Naive thymus-derived CD4-positive, alpha-beta T cell (primary cell): ENCODE measurements around the gene EPB41L3. TPM values are rescaled to one million over a fixed set of nuclear protein-coding genes. Genes with fewer than 3 reads are reported as not detected.
A peak's percentile ranks its signal among the peaks of the same experiment; 100 is the strongest.
"Not testable (repeated sequence)": the region's sequence is repeated elsewhere in the genome, so short reads cannot be mapped to it uniquely, and the experiment has no call there.

Source experiments
- ATAC-seq: fragments of 150-1000 bp; cut with Tn5 transposase; 2 replicates; pipeline ENCODE4 v1.10.0; 2021; ENCODE audit warnings: mild to moderate bottlenecking, moderate library complexity
- CTCF ChIA-PET: fragments of 350-600 bp; sonication (Branson Sonifier 250); formaldehyde crosslinking; loops from one replicate; lab custom pipeline; 2021; ENCODE audit warnings: antibody characterized with exemption; lab: Charles Lee
- POLR2A ChIA-PET: fragments of 350-600 bp; sonication (Branson Sonifier 250); formaldehyde crosslinking; loops from one replicate; lab custom pipeline; 2021; ENCODE audit warnings: antibody characterized with exemption, inconsistent platforms; lab: Charles Lee
- DNase-seq, 9 donors: peaks; one replicate each; pipeline versions ENCODE4 v3.0.0 to v3.0.0-alpha.2; 2020 to 2022; ENCODE audit warnings: mixed read lengths in 1 of 9
- H3K27ac ChIP-seq: one replicate; pipeline ENCODE4 v1.7.0; 2013; ENCODE audit warnings: mild to moderate bottlenecking, low read depth, low read length, moderate library complexity
- H3K27me3 ChIP-seq, 2 donors: one replicate each; pipeline ENCODE4 v1.7.0; 2013; ENCODE audit warnings: low read length in 2 of 2, mild to moderate bottlenecking in 2 of 2, moderate library complexity in 2 of 2; ENCODE audit not compliant: control insufficient read depth in 2 of 2, insufficient read depth in 2 of 2
- H3K36me3 ChIP-seq, 3 experiments: 1 replicate in 2 of 3; 2 replicates in 1 of 3; pipeline ENCODE4 v1.7.0; 2013; ENCODE audit warnings: low read length in 3 of 3, mild to moderate bottlenecking in 3 of 3, moderate library complexity in 1 of 3; ENCODE audit not compliant: insufficient read depth in 3 of 3, control insufficient read depth in 2 of 3
- H3K4me1 ChIP-seq, 2 donors: one replicate each; pipeline ENCODE4 v1.7.0; 2013; ENCODE audit warnings: low read length in 2 of 2, mild to moderate bottlenecking in 2 of 2, moderate library complexity in 1 of 2; ENCODE audit not compliant: control insufficient read depth in 2 of 2, insufficient read depth in 2 of 2
- H3K4me3 ChIP-seq: 2 replicates; pipeline ENCODE4 v1.7.0; 2013; ENCODE audit warnings: mild to moderate bottlenecking, low read length
- H3K9me3 ChIP-seq, 3 experiments: 1 replicate in 2 of 3; 2 replicates in 1 of 3; pipeline ENCODE4 v1.7.0; 2013; ENCODE audit warnings: low read length in 3 of 3; ENCODE audit not compliant: control insufficient read depth in 2 of 3
- H3K27ac Mint-ChIP-seq, 9 donors: one replicate each; pipeline ENCODE4 v1.8.0; 2020 to 2022; ENCODE audit warnings: mixed read lengths in 9 of 9, mild to moderate bottlenecking in 8 of 9, moderate library complexity in 5 of 9, inconsistent platforms in 2 of 9
- H3K27me3 Mint-ChIP-seq, 5 donors: one replicate each; pipeline ENCODE4 v1.8.0; 2021 to 2022; ENCODE audit warnings: mixed read lengths in 5 of 5, mild to moderate bottlenecking in 1 of 5
- H3K36me3 Mint-ChIP-seq, 5 donors: one replicate each; pipeline ENCODE4 v1.8.0; 2020 to 2022; ENCODE audit warnings: mixed read lengths in 5 of 5, mild to moderate bottlenecking in 3 of 5, inconsistent platforms in 1 of 5
- H3K4me1 Mint-ChIP-seq, 7 donors: one replicate each; pipeline ENCODE4 v1.8.0; 2020 to 2022; ENCODE audit warnings: mixed read lengths in 7 of 7, mild to moderate bottlenecking in 3 of 7, inconsistent platforms in 1 of 7
- H3K4me3 Mint-ChIP-seq, 10 donors: one replicate each; pipeline ENCODE4 v1.8.0; 2020 to 2022; ENCODE audit warnings: mild to moderate bottlenecking in 10 of 10, mixed read lengths in 10 of 10, moderate library complexity in 6 of 10, inconsistent platforms in 2 of 10
- H3K9me3 Mint-ChIP-seq, 11 donors: one replicate each; pipeline ENCODE4 v1.8.0; 2020 to 2022; ENCODE audit warnings: mixed read lengths in 11 of 11, mild to moderate bottlenecking in 4 of 11, inconsistent platforms in 1 of 11, moderate library complexity in 1 of 11
- intact Hi-C, 2 donors: fragments of 100-400 bp; cut with micrococcal nuclease; formaldehyde crosslinking; loops; one replicate each; pipeline ENCODE4 v1.15.1; 2023
- polyA plus RNA-seq, 2 donors: library from polyadenylated mRNA; unstranded; fragments of 300-500 nt; fragmentation: Illumina TruSeq; gene quantifications; one replicate each; pipeline ENCODE4 v1.2.3, GENCODE V29; 2021
- total RNA-seq, 6 experiments: library from RNA in 5 of 6; stranded (reverse) in 5 of 6; gene quantifications; 1 replicate in 5 of 6; 2 replicates in 1 of 6; pipeline ENCODE4 v1.2.3 and lab custom pipeline; 2021 to 2026

EPB41L3 gene
- total and polyA plus RNA-seq, 7 experiments from 2014 or later: 1.5 to 35.5 (median 12.5) TPM

GRCh38 chr18:5574843-5575242 is 31.0 kb upstream of the EPB41L3 start:
- Mint-ChIP-seq H3K4me1 (peaks cover 0 to 5% (median 4%) of the 10 kb centered on the region in 7 donors), H3K4me3 (no peak overlapping the region), H3K9me3 (no peaks in the 10 kb centered on the region), H3K27me3 (peaks cover 0 to 37% (median 13%) of the 10 kb centered on the region in 5 donors), H3K36me3 (no peaks in the 10 kb centered on the region), H3K27ac (no peak overlapping the region)
- ATAC-seq: peak; percentile 60
- Histone ChIP-seq H3K4me1 (no peaks in the 10 kb centered on the region), H3K36me3 (no peaks in the 10 kb centered on the region), H3K27me3 (no peaks in the 10 kb centered on the region), H3K4me3 (no peak overlapping the region), H3K9me3 (no peaks in the 10 kb centered on the region), H3K27ac (no peak overlapping the region)
- CTCF ChIA-PET: no interaction called here
- intact Hi-C loops: no loop called here
- POLR2A ChIA-PET: no interaction called here
- DNase-seq: no peak

DNA sequence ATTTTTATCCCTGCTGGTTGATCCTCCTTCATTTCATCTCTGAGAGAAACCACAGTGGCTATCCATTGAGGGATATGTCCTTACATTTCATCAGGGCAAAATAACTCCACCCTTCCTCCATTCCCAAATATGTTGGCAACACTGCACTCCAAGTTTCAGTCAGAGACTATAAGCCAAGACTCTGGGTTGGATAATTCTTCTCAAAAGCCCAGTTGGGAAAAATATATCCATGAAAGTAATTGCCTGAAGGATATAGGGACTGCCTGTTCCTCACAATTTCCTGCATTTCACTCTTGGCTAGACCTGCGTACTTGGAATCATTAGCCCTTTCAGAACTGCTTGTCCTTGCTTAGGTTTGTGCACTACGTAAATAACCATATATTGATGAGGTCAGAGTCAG is 27.9 kb upstream of the EPB41L3 start:
- no peaks in the 10 kb centered on the region for H3K9me3 ChIP-seq
- Mint-ChIP-seq H3K4me3 (no peak overlapping the region), H3K9me3 (no peaks in the 10 kb centered on the region), H3K27ac (no peak overlapping the region), H3K4me1 (peaks cover 0 to 5% (median 4%) of the 10 kb centered on the region in 7 donors), H3K27me3 (peaks cover 0 to 33% (median 12%) of the 10 kb centered on the region in 5 donors), H3K36me3 (no peaks in the 10 kb centered on the region)
- no peak for DNase-seq
- no peak overlapping the region for H3K4me3 ChIP-seq
- no peak for ATAC-seq
- POLR2A ChIA-PET: no interaction called here
- no peak overlapping the region for H3K27ac ChIP-seq
- intact Hi-C loops: no loop called here
- H3K36me3 ChIP-seq: no peaks in the 10 kb centered on the region
- CTCF ChIA-PET: no interaction called here
- H3K27me3 ChIP-seq: no peaks in the 10 kb centered on the region
- H3K4me1 ChIP-seq: no peaks in the 10 kb centered on the region

DNA sequence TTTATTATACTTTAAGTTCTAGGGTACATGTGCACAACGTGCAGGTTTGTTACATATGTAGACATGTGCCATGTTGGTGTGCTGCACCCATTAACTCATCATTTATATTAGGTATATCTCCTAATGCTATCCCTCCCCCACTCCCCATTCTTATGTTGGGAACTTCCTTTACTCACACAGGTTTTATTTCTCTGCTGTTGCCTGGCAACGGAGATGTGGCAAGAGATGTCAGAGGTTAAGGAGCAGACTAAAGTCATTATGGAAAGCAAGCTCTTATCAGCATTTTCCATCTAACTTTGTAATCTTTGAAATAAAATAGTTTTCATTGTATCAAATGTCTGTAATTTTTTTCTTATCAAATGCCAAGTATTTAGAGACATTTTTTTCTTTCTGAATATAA is 26.8 kb upstream of the EPB41L3 start:
- H3K4me1 Mint-ChIP-seq, ATAC-seq, intact Hi-C loops, H3K4me3 Mint-ChIP-seq, H3K9me3 ChIP-seq, H3K27ac ChIP-seq, POLR2A ChIA-PET, H3K27me3 ChIP-seq, H3K36me3 Mint-ChIP-seq, H3K36me3 ChIP-seq, H3K4me3 ChIP-seq, H3K9me3 Mint-ChIP-seq, H3K4me1 ChIP-seq, H3K27ac Mint-ChIP-seq: not testable (repeated sequence)
- H3K27me3 Mint-ChIP-seq: peaks cover 0 to 33% (median 12%) of the 10 kb centered on the region in 5 donors
- CTCF ChIA-PET: interaction anchor here (0.6 kb wide), 1 partner anchor 119 kb away, joined by 3 read pairs; no protein-coding TSS in a partner anchor
- DNase-seq: peak in 2 of 9 donors; percentile 6 to 9

GRCh38 chr18:5568416-5568815 is 24.6 kb upstream of the EPB41L3 start:
- ATAC-seq: no peak
- Histone ChIP-seq H3K4me1 (no peaks in the 10 kb centered on the region), H3K27me3 (no peaks in the 10 kb centered on the region), H3K27ac (no peak overlapping the region), H3K4me3 (no peak overlapping the region), H3K36me3 (no peaks in the 10 kb centered on the region), H3K9me3 (no peaks in the 10 kb centered on the region)
- no peak overlapping the region for H3K4me3 Mint-ChIP-seq
- CTCF ChIA-PET: no interaction called here
- H3K9me3 Mint-ChIP-seq: peaks cover 0 to 4% (median 0%) of the 10 kb centered on the region in 11 donors
- no peaks in the 10 kb centered on the region for H3K36me3 Mint-ChIP-seq
- no peak overlapping the region for H3K27ac Mint-ChIP-seq
- POLR2A ChIA-PET: interaction anchor here (0.6 kb wide), 1 partner anchor 134 kb away, joined by 3 read pairs; no protein-coding TSS in a partner anchor
- no peak for DNase-seq
- peaks cover 0 to 5% (median 0%) of the 10 kb centered on the region in 7 donors for H3K4me1 Mint-ChIP-seq
- intact Hi-C loops: no loop called here
- H3K27me3 Mint-ChIP-seq: peaks cover 0 to 26% (median 14%) of the 10 kb centered on the region in 5 donors

- Histone ChIP-seq H3K27ac (no peak overlapping the region), H3K4me3 (no peak overlapping the region), H3K27me3 (no peaks in the 10 kb centered on the region), H3K9me3 (no peaks in the 10 kb centered on the region), H3K36me3 (no peaks in the 10 kb centered on the region), H3K4me1 (no peaks in the 10 kb centered on the region)
- H3K4me3 Mint-ChIP-seq: no peak overlapping the region
- H3K4me1 Mint-ChIP-seq: no peaks in the 10 kb centered on the region
- H3K27ac Mint-ChIP-seq: no peak overlapping the region
- intact Hi-C loops: no loop called here
- ChIA-PET POLR2A (no interaction called here), CTCF (no interaction called here)
- H3K36me3 Mint-ChIP-seq: no peaks in the 10 kb centered on the region
- H3K9me3 Mint-ChIP-seq: no peaks in the 10 kb centered on the region
- no peak for ATAC-seq
- H3K27me3 Mint-ChIP-seq: peaks cover 0 to 27% (median 22%) of the 10 kb centered on the region in 5 donors
- no peak for DNase-seq
These were observed 15.1 kb upstream of the EPB41L3 start for GRCh38 chr18:5558851-5559250.

DNA sequence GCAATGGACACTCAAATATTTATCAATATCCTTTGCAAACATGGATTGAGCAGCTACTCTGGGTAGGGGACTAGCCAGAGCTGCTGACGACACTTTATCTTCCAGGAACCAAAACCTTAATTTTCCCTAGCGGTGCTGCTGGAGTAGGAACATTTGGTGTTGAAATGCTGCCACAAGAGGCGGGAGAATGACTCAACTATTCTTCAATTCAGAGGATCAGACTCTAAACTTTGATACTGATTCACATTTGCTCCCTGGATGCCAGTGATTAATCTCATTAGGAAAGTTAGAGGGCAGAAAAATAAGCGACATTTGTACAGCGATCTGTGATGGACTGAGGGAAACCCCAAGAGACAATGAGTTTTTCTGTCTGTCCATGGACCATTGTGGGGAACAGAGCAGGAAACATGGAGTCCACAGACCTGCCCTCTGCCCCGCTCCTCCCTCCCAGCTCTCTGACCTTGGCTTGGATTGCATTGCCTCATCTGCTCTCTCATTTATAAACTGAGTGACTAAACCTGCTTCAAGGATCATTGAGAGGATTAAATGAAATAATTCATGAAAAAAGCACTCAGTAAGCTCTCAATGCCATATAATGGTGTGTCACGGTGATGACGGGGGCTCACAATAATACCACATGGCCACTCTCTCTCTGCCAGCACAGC is 12.6 kb upstream of the EPB41L3 start:
- CTCF ChIA-PET: no interaction called here
- H3K9me3 ChIP-seq: no peaks in the 10 kb centered on the region
- no peak overlapping the region for H3K4me3 Mint-ChIP-seq
- H3K27ac ChIP-seq: no peak overlapping the region
- DNase-seq (no peak), ATAC-seq (no peak)
- H3K4me1 Mint-ChIP-seq: no peaks in the 10 kb centered on the region
- H3K27me3 ChIP-seq: peaks cover 0 to 2% of the 10 kb centered on the region in 2 donors
- no peak overlapping the region for H3K4me3 ChIP-seq
- H3K9me3 Mint-ChIP-seq: no peaks in the 10 kb centered on the region
- H3K4me1 ChIP-seq: no peaks in the 10 kb centered on the region
- H3K27ac Mint-ChIP-seq: no peak overlapping the region
- H3K36me3 ChIP-seq: no peaks in the 10 kb centered on the region
- H3K27me3 Mint-ChIP-seq: peaks cover 0 to 31% (median 23%) of the 10 kb centered on the region in 5 donors
- POLR2A ChIA-PET: no interaction called here
- intact Hi-C loops: no loop called here
- H3K36me3 Mint-ChIP-seq: no peaks in the 10 kb centered on the region

DNA sequence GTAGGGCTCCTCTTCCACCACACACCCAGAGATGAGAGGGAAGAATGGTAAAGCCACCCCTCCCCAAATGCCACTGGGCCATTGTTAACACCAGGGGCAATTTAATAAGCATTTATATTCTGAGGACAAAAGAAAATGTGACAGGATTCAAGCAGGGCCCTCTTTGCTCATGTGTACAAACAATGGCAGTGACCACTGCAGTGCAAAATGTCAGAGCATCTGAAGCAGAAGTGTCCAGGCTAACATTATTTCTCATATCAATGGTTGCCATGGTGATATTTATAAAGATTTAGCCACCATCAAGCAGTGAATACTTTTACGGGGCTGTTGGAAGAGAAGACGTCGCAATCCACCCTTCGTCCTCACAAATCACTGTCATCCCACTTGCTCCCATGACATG is 10.8 kb upstream of the EPB41L3 start:
- ChIA-PET POLR2A (no interaction called here), CTCF (no interaction called here)
- intact Hi-C loops: no loop called here
- Mint-ChIP-seq H3K36me3 (no peaks in the 10 kb centered on the region), H3K27me3 (peaks cover 0 to 29% (median 15%) of the 10 kb centered on the region in 5 donors), H3K4me1 (no peaks in the 10 kb centered on the region), H3K9me3 (no peaks in the 10 kb centered on the region), H3K27ac (no peak overlapping the region), H3K4me3 (no peak overlapping the region)
- Histone ChIP-seq H3K9me3 (no peaks in the 10 kb centered on the region), H3K27ac (no peak overlapping the region), H3K4me1 (no peaks in the 10 kb centered on the region), H3K36me3 (no peaks in the 10 kb centered on the region), H3K27me3 (peaks cover 0 to 2% of the 10 kb centered on the region in 2 donors), H3K4me3 (no peak overlapping the region)
- DNase-seq: no peak
- no peak for ATAC-seq
